ENCODE results near the gene ZXDC. TPM values are rescaled to one million over a fixed set of nuclear protein-coding genes. Genes with fewer than 3 reads are reported as not detected.

Gene ZXDC
- total RNA-seq, 2 donors from 2014 or later: 30.5 to 31.6 TPM

DNA sequence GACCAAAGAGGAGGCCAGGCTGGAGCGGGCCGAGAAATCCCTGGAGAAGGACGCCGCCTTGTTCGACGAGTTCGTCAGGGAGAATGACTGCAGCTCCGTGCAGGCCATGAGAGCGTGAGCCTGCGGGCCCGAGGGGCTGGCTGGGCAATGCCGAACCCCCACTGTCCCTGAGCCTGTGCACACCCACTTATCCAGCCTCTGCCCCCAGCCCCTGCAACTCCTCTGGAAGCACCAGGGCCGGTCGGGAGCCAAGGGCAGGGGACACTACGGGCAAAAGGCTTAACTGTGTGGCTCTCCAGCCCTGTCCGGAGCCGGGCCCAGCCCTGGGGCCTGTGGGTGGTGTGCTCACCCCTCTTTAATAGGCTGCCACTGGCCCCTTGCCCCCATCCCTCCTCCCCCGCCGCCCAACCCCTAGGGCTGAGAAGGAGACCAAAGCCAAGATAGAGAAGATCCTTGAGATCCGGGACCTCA, 57.0 kb downstream of the ZXDC start:
- WGBS, 2 experiments (ENCODE audit: insufficient coverage in 1 of 2, insufficient read length in 1 of 2): 88 to 89% methylated on average over 7 to 20 of the region's 20 CpGs
- Mint-ChIP-seq H3K27me3 (ENCODE audit: insufficient read depth) (no peaks in the 10 kb centered on the region), H3K27ac (no peak overlapping the region), H3K4me3 (no peak overlapping the region), H3K4me1 (peaks cover 8% of the 10 kb centered on the region), H3K9me3 (no peaks in the 10 kb centered on the region), H3K36me3 (ENCODE audit: low read depth) (no peaks in the 10 kb centered on the region)
- H3K36me3 ChIP-seq (ENCODE audit: control insufficient read depth, insufficient read depth, low read length): no peaks in the 10 kb centered on the region
- DNase-seq: peak; percentile 38
- H3K4me1 ChIP-seq (ENCODE audit: control insufficient read depth, insufficient read depth, low read length): no peaks in the 10 kb centered on the region
- TF ChIP-seq, protein P1, sequence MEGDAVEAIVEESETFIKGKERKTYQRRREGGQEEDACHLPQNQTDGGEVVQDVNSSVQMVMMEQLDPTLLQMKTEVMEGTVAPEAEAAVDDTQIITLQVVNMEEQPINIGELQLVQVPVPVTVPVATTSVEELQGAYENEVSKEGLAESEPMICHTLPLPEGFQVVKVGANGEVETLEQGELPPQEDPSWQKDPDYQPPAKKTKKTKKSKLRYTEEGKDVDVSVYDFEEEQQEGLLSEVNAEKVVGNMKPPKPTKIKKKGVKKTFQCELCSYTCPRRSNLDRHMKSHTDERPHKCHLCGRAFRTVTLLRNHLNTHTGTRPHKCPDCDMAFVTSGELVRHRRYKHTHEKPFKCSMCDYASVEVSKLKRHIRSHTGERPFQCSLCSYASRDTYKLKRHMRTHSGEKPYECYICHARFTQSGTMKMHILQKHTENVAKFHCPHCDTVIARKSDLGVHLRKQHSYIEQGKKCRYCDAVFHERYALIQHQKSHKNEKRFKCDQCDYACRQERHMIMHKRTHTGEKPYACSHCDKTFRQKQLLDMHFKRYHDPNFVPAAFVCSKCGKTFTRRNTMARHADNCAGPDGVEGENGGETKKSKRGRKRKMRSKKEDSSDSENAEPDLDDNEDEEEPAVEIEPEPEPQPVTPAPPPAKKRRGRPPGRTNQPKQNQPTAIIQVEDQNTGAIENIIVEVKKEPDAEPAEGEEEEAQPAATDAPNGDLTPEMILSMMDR (conservative IDR thresholded peaks at IDR 0.05): no peak
- no peaks in the 10 kb centered on the region for H3K9me3 ChIP-seq (ENCODE audit: control insufficient read depth, low read length)
- H3K9ac ChIP-seq (ENCODE audit: extremely low read depth, low read length, poor library complexity, severe bottlenecking): no peak overlapping the region
- no peak overlapping the region for H3K4me3 ChIP-seq (ENCODE audit: low read length)
- H3K27me3 ChIP-seq (ENCODE audit: control insufficient read depth, insufficient read depth, low read length, poor library complexity, severe bottlenecking): no peaks in the 10 kb centered on the region
- H3K27ac ChIP-seq (ENCODE audit: low read depth, low read length): no peak overlapping the region

DNA sequence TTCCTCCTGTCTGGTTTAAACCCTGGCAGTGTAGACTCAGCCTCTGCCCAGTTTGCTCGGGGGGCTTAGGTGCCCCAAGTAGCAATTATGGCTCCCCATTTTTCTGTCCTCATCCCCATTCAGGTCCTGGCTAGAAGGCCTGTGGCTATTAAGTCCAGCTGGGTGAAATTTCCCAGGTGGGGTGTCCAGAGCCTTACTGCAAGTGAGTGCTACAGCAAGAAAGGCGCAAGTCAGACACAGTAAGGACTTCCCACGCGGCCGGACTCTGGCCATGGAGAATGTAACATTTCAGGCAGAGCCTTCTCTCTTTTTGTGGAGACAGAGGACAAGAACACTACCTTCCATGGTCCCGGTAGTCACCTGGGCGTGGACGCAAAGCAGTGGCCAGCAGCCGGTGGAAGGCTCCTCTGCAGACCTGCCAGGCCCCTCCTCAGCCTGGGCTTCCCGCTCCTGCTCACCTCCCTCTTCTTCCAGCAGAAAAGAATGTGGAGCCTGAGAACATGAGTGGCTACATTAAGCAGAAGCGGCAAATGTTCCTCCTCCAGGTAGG, 57.6 kb downstream of the ZXDC start:
- H3K36me3 Mint-ChIP-seq (ENCODE audit: low read depth): no peaks in the 10 kb centered on the region
- H3K9me3 Mint-ChIP-seq: no peaks in the 10 kb centered on the region
- TF ChIP-seq, protein P1 (conservative IDR thresholded peaks at IDR 0.05): no peak

DNA sequence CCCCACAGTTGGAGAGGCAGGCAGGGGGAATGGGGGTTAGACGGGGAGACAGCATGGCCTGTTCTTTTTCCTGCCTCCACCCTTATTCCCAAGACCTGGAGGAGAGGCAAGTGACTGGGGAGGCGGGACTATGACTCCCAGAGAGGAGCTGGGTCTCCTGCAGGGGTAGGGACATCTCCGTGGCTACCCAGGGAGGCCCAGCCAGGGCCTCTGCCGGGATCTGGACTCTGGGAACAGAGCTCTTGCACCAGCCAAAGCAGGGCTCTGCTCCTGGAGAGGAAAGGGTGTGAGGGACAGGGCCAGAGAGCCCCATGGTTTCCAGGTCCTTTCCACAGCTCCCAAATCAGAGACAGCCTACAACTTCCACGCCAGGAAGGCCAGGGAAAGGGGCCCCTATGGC, 58.2 kb downstream of the ZXDC start:
- H3K27me3 ChIP-seq (ENCODE audit: control insufficient read depth, insufficient read depth, low read length, poor library complexity, severe bottlenecking): no peaks in the 10 kb centered on the region
- Mint-ChIP-seq H3K9me3 (no peaks in the 10 kb centered on the region), H3K4me1 (peaks cover 8% of the 10 kb centered on the region), H3K4me3 (no peak overlapping the region), H3K27ac (no peak overlapping the region), H3K36me3 (ENCODE audit: low read depth) (no peaks in the 10 kb centered on the region), H3K27me3 (ENCODE audit: insufficient read depth) (no peaks in the 10 kb centered on the region)
- H3K27ac ChIP-seq (ENCODE audit: low read depth, low read length): no peak overlapping the region
- H3K4me3 ChIP-seq (ENCODE audit: low read length): no peak overlapping the region
- H3K4me1 ChIP-seq (ENCODE audit: control insufficient read depth, insufficient read depth, low read length): no peaks in the 10 kb centered on the region
- TF ChIP-seq, protein P1 (conservative IDR thresholded peaks at IDR 0.05): no peak
- DNase-seq: peak; percentile 39
- no peak overlapping the region for H3K9ac ChIP-seq (ENCODE audit: extremely low read depth, low read length, poor library complexity, severe bottlenecking)
- H3K36me3 ChIP-seq (ENCODE audit: control insufficient read depth, insufficient read depth, low read length): no peaks in the 10 kb centered on the region
- no peaks in the 10 kb centered on the region for H3K9me3 ChIP-seq (ENCODE audit: control insufficient read depth, low read length)
- WGBS, 2 experiments (ENCODE audit: insufficient coverage in 1 of 2, insufficient read length in 1 of 2): 64 to 88% methylated on average over 3 to 5 of the region's 5 CpGs

More for the DNA sequence above, 57.6 kb downstream of the ZXDC start:
- DNase-seq: peak; percentile 37
- H3K9me3 ChIP-seq (ENCODE audit: control insufficient read depth, low read length): no peaks in the 10 kb centered on the region
- H3K27ac ChIP-seq (ENCODE audit: low read depth, low read length): no peak overlapping the region
- no peak overlapping the region for H3K27ac Mint-ChIP-seq
- no peaks in the 10 kb centered on the region for H3K27me3 Mint-ChIP-seq (ENCODE audit: insufficient read depth)
- no peaks in the 10 kb centered on the region for H3K27me3 ChIP-seq (ENCODE audit: control insufficient read depth, insufficient read depth, low read length, poor library complexity, severe bottlenecking)
- no peak overlapping the region for H3K4me3 ChIP-seq (ENCODE audit: low read length)
- H3K36me3 ChIP-seq (ENCODE audit: control insufficient read depth, insufficient read depth, low read length): no peaks in the 10 kb centered on the region
- H3K4me3 Mint-ChIP-seq: no peak overlapping the region
- WGBS, 2 experiments (ENCODE audit: insufficient coverage in 1 of 2, insufficient read length in 1 of 2): 84 to 95% methylated on average over 5 to 11 of the region's 11 CpGs
- H3K9ac ChIP-seq (ENCODE audit: extremely low read depth, low read length, poor library complexity, severe bottlenecking): no peak overlapping the region
- peaks cover 8% of the 10 kb centered on the region for H3K4me1 Mint-ChIP-seq
- H3K4me1 ChIP-seq (ENCODE audit: control insufficient read depth, insufficient read depth, low read length): no peaks in the 10 kb centered on the region
